PC-3 (cell line): Measurements from ENCODE around the gene KNG1.

Experiments used
- CTCF ChIP-seq: fragments of 300-600 bp; sonication (generic); conservative IDR thresholded peaks from 2 replicates; pipeline ENCODE4 v1.5.1; 2017; ENCODE audit warnings: antibody characterized with exemption, low read depth, mild to moderate bottlenecking, low read length
- EZH2 ChIP-seq: fragments of 300-600 bp; sonication (generic); IDR thresholded peaks from one replicate; pipeline ENCODE4 v1.6.1; 2017; ENCODE audit warnings: antibody characterized with exemption, mild to moderate bottlenecking, low read length; ENCODE audit not compliant: unreplicated experiment
- EZH2phosphoT487 ChIP-seq: fragments of 300-600 bp; sonication (generic); IDR thresholded peaks from 2 replicates; pipeline ENCODE4 v1.6.1; 2018; ENCODE audit warnings: mild to moderate bottlenecking, antibody characterized with exemption, low read length, borderline replicate concordance

GRCh38 chr3:186670155-186670554, 47.0 kb upstream of the KNG1 start:
- TF ChIP-seq CTCF = no peak
- no peak for TF ChIP-seq EZH2phosphoT487
- TF ChIP-seq EZH2 = no peak
